OCI-LY3 (cell line): ENCODE data around the gene GSN.

Source experiments
- EZH2phosphoT487 ChIP-seq: fragments of 200-600 bp; shearing (Covaris generic); IDR thresholded peaks from 2 replicates; pipeline ENCODE4 v1.6.1; 2018; ENCODE audit warnings: antibody characterized with exemption, mixed run types, low read depth
- TF ChIP-seq, protein P1 (sequence below): fragments of 200-600, 300-600 bp; sonication (generic); IDR thresholded peaks from 2 replicates; pipeline ENCODE4 v1.5.1; 2014; ENCODE audit warnings: antibody characterized with exemption, low read length, low read depth

DNA sequence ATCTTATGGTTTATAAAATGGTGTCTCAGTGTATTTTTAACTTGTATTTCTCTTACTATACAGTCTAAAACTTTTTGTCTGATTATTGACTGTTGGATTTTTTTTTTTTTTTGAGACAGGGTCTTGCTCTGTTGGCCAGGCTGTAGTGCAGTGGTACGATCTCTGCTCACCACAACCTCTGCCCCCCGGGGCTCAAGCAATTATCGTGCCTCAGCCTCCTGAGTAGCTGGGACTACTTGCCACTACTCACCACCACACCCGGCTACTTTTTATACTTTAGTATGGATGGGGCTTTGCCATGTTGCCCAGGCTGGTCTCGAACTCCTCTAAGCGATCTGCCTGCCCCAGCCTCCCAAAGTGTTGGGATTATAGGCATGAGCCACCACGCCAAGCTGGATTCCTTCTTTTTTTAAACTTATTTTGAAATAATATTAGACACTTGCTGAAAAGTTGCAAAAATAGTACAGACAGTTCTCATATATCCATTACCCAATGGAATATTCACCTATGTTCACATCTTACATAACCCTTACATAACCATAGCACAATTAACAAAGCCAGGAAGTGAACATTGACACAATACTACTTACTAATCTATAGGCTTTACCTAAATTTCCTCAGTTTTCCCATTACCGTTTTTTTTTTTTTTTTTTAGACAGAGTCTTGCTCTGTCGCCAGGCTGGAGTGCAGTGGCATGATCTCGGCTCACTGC lies 54.9 kb downstream of the GSN start:
- TF ChIP-seq, protein P1, sequence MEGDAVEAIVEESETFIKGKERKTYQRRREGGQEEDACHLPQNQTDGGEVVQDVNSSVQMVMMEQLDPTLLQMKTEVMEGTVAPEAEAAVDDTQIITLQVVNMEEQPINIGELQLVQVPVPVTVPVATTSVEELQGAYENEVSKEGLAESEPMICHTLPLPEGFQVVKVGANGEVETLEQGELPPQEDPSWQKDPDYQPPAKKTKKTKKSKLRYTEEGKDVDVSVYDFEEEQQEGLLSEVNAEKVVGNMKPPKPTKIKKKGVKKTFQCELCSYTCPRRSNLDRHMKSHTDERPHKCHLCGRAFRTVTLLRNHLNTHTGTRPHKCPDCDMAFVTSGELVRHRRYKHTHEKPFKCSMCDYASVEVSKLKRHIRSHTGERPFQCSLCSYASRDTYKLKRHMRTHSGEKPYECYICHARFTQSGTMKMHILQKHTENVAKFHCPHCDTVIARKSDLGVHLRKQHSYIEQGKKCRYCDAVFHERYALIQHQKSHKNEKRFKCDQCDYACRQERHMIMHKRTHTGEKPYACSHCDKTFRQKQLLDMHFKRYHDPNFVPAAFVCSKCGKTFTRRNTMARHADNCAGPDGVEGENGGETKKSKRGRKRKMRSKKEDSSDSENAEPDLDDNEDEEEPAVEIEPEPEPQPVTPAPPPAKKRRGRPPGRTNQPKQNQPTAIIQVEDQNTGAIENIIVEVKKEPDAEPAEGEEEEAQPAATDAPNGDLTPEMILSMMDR: no peak
- no peak for TF ChIP-seq EZH2phosphoT487
